GM19328 (cell line): ENCODE measurements around the gene LCNL1.
A peak's percentile ranks its signal among the peaks of the same experiment; 100 is the strongest.
"Not testable (repeated sequence)": the region's sequence is repeated elsewhere in the genome, so short reads cannot be mapped to it uniquely, and the experiment has no call there.

ENCODE experiments used
- ATAC-seq: cut with Tn5 transposase; IDR thresholded peaks from one replicate; pipeline ENCODE4 v1.9.1; 2021; ENCODE audit warnings: mild to moderate bottlenecking, moderate library complexity; ENCODE audit not compliant: unreplicated experiment

Gene LCNL1

GRCh38 chr9:136991993-136992818 lies 9.4 kb downstream of the LCNL1 start, which contains the start of gene PAXX:
Gene PAXX, plus strand, starts transcription at chr9:136992422. Its CDS starts 22 bp downstream, at chr9:136992444.
- ATAC-seq = peak; percentile 79

- no peak for ATAC-seq
Measured at GRCh38 chr9:136992819-136993369, 10.1 kb downstream of the LCNL1 start.

GRCh38 chr9:136994180-136994887 lies 11.5 kb downstream of the LCNL1 start:
- ATAC-seq = no peak

- ATAC-seq = no peak
Measured at GRCh38 chr9:136994888-136995230, 12.1 kb downstream of the LCNL1 start.

- no peak for ATAC-seq
Measured at GRCh38 chr9:136995362-136995761, 12.6 kb downstream of the LCNL1 start.

- ATAC-seq = no peak
Measured at GRCh38 chr9:136995772-136996311, 13.0 kb downstream of the LCNL1 start.

GRCh38 chr9:136996361-136997292 lies 13.8 kb downstream of the LCNL1 start, which contains the start of gene CLIC3:
Gene CLIC3, minus strand, starts transcription at chr9:136996568. Its CDS starts 25 bp downstream, at chr9:136996543.
- ATAC-seq = no peak

- ATAC-seq = no peak
Measured at GRCh38 chr9:136997371-136997770, 14.6 kb downstream of the LCNL1 start.

GRCh38 chr9:136997830-136998234 lies 15.0 kb downstream of the LCNL1 start:
- ATAC-seq = no peak

- ATAC-seq = no peak
Measured at GRCh38 chr9:137000177-137000930, 17.6 kb downstream of the LCNL1 start.

- ATAC-seq = no peak
Measured at GRCh38 chr9:137001857-137002645, 19.3 kb downstream of the LCNL1 start.

- ATAC-seq = no peak
Measured at GRCh38 chr9:137002646-137003041, 19.9 kb downstream of the LCNL1 start.

- not testable (repeated sequence) for ATAC-seq
Measured at GRCh38 chr9:137004285-137004684, 21.5 kb downstream of the LCNL1 start.

- ATAC-seq = no peak
Measured at GRCh38 chr9:137006116-137007003, 23.6 kb downstream of the LCNL1 start.

- no peak for ATAC-seq
Measured at GRCh38 chr9:137007108-137007815, 24.5 kb downstream of the LCNL1 start.

- no peak for ATAC-seq
Measured at GRCh38 chr9:137007816-137008270, 25.1 kb downstream of the LCNL1 start.

- ATAC-seq = no peak
Measured at GRCh38 chr9:137008312-137008711, 25.5 kb downstream of the LCNL1 start.
